Mammary epithelial cell (primary cell): ENCODE results near the gene MRTFB.

Experiments used
- CTCF ChIP-seq, 2 donors: IDR thresholded peaks in 1 of 2; conservative IDR thresholded peaks in 1 of 2; 2 replicates each; pipeline ENCODE4 v1.5.1; 2011 to 2012; ENCODE audit warnings: inconsistent platforms in 2 of 2, low read length in 2 of 2, mild to moderate bottlenecking in 2 of 2, control low read depth in 1 of 2, low read depth in 1 of 2; ENCODE audit not compliant: insufficient read depth in 1 of 2; ENCODE audit errors: extremely low read depth in 1 of 2
- EZH2 ChIP-seq: IDR thresholded peaks from 2 replicates; pipeline ENCODE4 v1.6.1; 2012; ENCODE audit warnings: low read length, inconsistent platforms, borderline replicate concordance

- TF ChIP-seq EZH2: no peak
- TF ChIP-seq CTCF (conservative IDR thresholded peaks at IDR 0.05 in 1 of 2, IDR thresholded peaks at IDR 0.05 in 1 of 2; ENCODE audit: extremely low read depth in 1 of 2, insufficient read depth in 1 of 2, low read depth in 1 of 2, low read length in 2 of 2): no peak
Measured at GRCh38 chr16:14092561-14092960, 21.4 kb downstream of the MRTFB start.
